SU-DHL-6 (cell line): ENCODE measurements around the gene USP10.

Experiments
- H2AFZ ChIP-seq: fragments of 200-600 bp; sonication (generic); 2 replicates; pipeline ENCODE4 v1.6.1; 2014; ENCODE audit warnings: low read depth, mild to moderate bottlenecking, moderate library complexity, mixed read lengths, antibody characterized with exemption, low read length; ENCODE audit not compliant: severe bottlenecking
- H3F3A ChIP-seq: fragments of 200-600 bp; shearing (Covaris generic); 2 replicates; pipeline ENCODE4 v1.6.0; 2016; ENCODE audit warnings: antibody characterized with exemption, mild to moderate bottlenecking; ENCODE audit not compliant: insufficient read depth
- H3K27ac ChIP-seq: fragments of 200-600 bp; sonication (generic); 2 replicates; pipeline ENCODE4 v1.5.1; 2016; ENCODE audit warnings: low read depth, mild to moderate bottlenecking, low read length, moderate library complexity, mixed read lengths
- H3K27me3 ChIP-seq: fragments of 200-600 bp; sonication (generic), shearing (Covaris generic); 2 replicates; pipeline ENCODE4 v1.6.0; 2014; ENCODE audit warnings: mild to moderate bottlenecking, low read length
- H3K36me3 ChIP-seq: fragments of 200-600 bp; sonication (generic); 2 replicates; pipeline ENCODE4 v1.6.1; 2014; ENCODE audit warnings: mild to moderate bottlenecking, low read length, mixed read lengths
- H3K4me2 ChIP-seq: fragments of 300-600, 200-600 bp; shearing (Covaris generic), sonication (generic); 2 replicates; pipeline ENCODE4 v1.6.0; 2014; ENCODE audit warnings: low read length, low read depth, mild to moderate bottlenecking; ENCODE audit not compliant: poor library complexity, severe bottlenecking
- H3K4me3 ChIP-seq: fragments of 200-600 bp; sonication (generic); 2 replicates; pipeline ENCODE4 v1.5.1; 2014; ENCODE audit warnings: antibody characterized with exemption, low read length, mild to moderate bottlenecking, mixed read lengths; ENCODE audit not compliant: insufficient read depth, poor library complexity, severe bottlenecking
- H3K79me2 ChIP-seq: fragments of 200-600 bp; sonication (generic); 2 replicates; pipeline ENCODE4 v1.6.1; 2014; ENCODE audit warnings: mild to moderate bottlenecking, low read length, moderate library complexity; ENCODE audit not compliant: insufficient read depth
- H3K9ac ChIP-seq: fragments of 200-600 bp; sonication (generic); 2 replicates; pipeline ENCODE4 v1.7.0; 2014; ENCODE audit warnings: mild to moderate bottlenecking, low read length
- H3K9me2 ChIP-seq: fragments of 200-600 bp; sonication (generic); replicated peaks from 2 replicates; pipeline ENCODE4 v1.6.1; 2014; ENCODE audit warnings: low read length; ENCODE audit not compliant: insufficient read depth
- H3K9me3 ChIP-seq: fragments of 200-600 bp; sonication (generic); 2 replicates; pipeline ENCODE4 v1.6.1; 2014; ENCODE audit warnings: low read length, mixed read lengths; ENCODE audit not compliant: insufficient read depth
- H4K20me1 ChIP-seq: fragments of 200-600 bp; sonication (generic); 2 replicates; pipeline ENCODE4 v1.6.1; 2014; ENCODE audit warnings: low read depth, mild to moderate bottlenecking, antibody characterized with exemption, low read length, moderate library complexity, mixed read lengths
- EZH2phosphoT487 ChIP-seq: fragments of 200-600 bp; sonication (generic), shearing (Covaris generic); conservative IDR thresholded peaks from 2 replicates; pipeline ENCODE4 v1.6.1; 2018; ENCODE audit warnings: mild to moderate bottlenecking, antibody characterized with exemption, low read length, moderate library complexity, mixed read lengths
- TF ChIP-seq, protein P1 (sequence below): fragments of 200-600 bp; sonication (generic); IDR thresholded peaks from one replicate; pipeline ENCODE4 v1.5.1; 2017; ENCODE audit warnings: antibody characterized with exemption, mild to moderate bottlenecking, low read length, moderate library complexity; ENCODE audit not compliant: insufficient read depth, poor library complexity, severe bottlenecking

USP10 gene

DNA sequence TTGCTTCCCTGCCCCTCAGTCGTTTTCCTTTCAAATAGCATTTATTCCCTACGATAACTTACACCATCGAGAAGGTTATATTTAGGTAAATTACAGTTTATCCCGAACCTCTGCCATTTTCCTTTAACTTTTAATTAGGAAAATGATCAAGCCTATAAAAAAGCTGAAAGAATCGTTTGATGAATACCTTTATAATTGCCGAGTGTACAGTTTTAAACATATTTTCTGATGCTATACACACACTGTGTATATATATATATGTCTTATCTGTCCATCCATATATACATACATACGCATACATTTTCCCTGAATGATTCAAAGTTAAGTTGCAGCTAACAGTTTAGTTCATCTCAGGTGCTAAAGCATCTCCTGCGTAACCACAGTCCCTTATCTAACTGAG is 63.4 kb downstream of the USP10 start:
- Histone ChIP-seq H3F3A (no peaks in the 10 kb centered on the region), H3K27ac (no peak overlapping the region), H3K27me3 (no peaks in the 10 kb centered on the region), H3K9me3 (no peaks in the 10 kb centered on the region), H3K9ac (no peak overlapping the region), H3K9me2 (no peaks in the 10 kb centered on the region), H4K20me1 (no peaks in the 10 kb centered on the region), H3K4me2 (no peak overlapping the region), H3K36me3 (peaks cover 9% of the 10 kb centered on the region; the same call in 1 of the 2 replicates), H3K79me2 (peaks cover 8% of the 10 kb centered on the region; the same call in 1 of the 2 replicates), H3K4me3 (no peak overlapping the region), H2AFZ (no peak overlapping the region)
- no peak for TF ChIP-seq EZH2phosphoT487
- TF ChIP-seq, protein P1, sequence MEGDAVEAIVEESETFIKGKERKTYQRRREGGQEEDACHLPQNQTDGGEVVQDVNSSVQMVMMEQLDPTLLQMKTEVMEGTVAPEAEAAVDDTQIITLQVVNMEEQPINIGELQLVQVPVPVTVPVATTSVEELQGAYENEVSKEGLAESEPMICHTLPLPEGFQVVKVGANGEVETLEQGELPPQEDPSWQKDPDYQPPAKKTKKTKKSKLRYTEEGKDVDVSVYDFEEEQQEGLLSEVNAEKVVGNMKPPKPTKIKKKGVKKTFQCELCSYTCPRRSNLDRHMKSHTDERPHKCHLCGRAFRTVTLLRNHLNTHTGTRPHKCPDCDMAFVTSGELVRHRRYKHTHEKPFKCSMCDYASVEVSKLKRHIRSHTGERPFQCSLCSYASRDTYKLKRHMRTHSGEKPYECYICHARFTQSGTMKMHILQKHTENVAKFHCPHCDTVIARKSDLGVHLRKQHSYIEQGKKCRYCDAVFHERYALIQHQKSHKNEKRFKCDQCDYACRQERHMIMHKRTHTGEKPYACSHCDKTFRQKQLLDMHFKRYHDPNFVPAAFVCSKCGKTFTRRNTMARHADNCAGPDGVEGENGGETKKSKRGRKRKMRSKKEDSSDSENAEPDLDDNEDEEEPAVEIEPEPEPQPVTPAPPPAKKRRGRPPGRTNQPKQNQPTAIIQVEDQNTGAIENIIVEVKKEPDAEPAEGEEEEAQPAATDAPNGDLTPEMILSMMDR, result no peak

DNA sequence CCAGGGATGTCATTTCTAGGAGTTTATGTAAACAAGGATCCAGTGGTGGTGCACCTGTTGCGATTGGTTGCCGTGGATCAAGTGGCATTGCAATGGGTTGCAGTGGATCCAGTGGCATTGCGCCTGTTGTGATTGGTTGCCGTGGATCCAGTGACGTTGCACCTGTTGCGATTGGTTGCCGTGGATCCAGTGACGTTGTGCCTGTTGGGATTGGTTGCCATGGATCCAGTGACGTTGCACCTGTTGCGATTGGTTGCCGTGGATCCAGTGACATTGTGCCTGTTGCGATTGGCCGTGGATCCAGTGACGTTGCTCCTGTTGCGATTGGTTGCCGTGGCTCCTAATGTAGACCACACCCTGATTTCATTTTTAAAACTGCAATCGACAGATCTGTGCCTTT is 63.8 kb downstream of the USP10 start:
- no peaks in the 10 kb centered on the region for H4K20me1 ChIP-seq
- H3K4me2 ChIP-seq, result no peak overlapping the region
- H3K79me2 ChIP-seq, result peaks cover 6% of the 10 kb centered on the region; the same call in 1 of the 2 replicates
- H3K4me3 ChIP-seq, result no peak overlapping the region
- H3F3A ChIP-seq, result no peaks in the 10 kb centered on the region
- TF ChIP-seq, protein P1, result no peak
- TF ChIP-seq EZH2phosphoT487, result no peak
- H3K9me3 ChIP-seq, result no peaks in the 10 kb centered on the region
- no peak overlapping the region for H3K9ac ChIP-seq
- no peaks in the 10 kb centered on the region for H3K9me2 ChIP-seq
- peaks cover 9% of the 10 kb centered on the region; the same call in 1 of the 2 replicates for H3K36me3 ChIP-seq
- H3K27me3 ChIP-seq, result no peaks in the 10 kb centered on the region
- H3K27ac ChIP-seq, result no peak overlapping the region
- no peak overlapping the region for H2AFZ ChIP-seq

DNA sequence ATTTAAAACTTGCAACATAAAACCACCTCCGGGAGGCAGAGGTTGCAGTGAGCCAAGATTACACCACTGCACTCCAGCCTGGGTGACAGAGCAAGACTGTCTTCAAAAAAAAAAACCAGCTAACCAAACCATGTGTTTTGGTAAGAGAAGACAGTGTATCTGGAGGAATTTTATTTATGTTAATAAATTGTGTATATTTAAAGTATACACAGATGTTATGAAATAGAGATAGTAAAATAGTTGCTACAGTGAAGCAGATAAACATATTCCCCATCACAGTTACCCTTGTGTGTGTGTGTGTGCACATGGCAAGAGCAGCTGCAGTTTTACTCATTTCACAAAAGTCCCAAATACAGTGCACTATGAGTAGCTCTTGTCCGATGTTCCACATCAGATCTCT is 65.2 kb downstream of the USP10 start:
- TF ChIP-seq, protein P1, result no peak
- H3K36me3 ChIP-seq, result peaks cover 9% of the 10 kb centered on the region; the same call in 1 of the 2 replicates
- no peak overlapping the region for H2AFZ ChIP-seq
- no peaks in the 10 kb centered on the region for H4K20me1 ChIP-seq
- no peaks in the 10 kb centered on the region for H3F3A ChIP-seq
- no peak overlapping the region for H3K4me2 ChIP-seq
- H3K9me3 ChIP-seq, result no peaks in the 10 kb centered on the region
- H3K9me2 ChIP-seq, result no peaks in the 10 kb centered on the region
- no peak overlapping the region for H3K9ac ChIP-seq
- peaks cover 2% of the 10 kb centered on the region; the same call in 1 of the 2 replicates for H3K79me2 ChIP-seq
- H3K4me3 ChIP-seq, result no peak overlapping the region
- no peaks in the 10 kb centered on the region for H3K27me3 ChIP-seq
- no peak overlapping the region for H3K27ac ChIP-seq
